ENCODE data around the gene ASH1L.
A peak's percentile ranks its signal among the peaks of the same experiment; 100 is the strongest.

Gene ASH1L

GRCh38 chr1:155319536-155319935, 243.1 kb downstream of the ASH1L start:
- Histone ChIP-seq H3K4me3 (ENCODE audit: low read depth, low read length) (no peak overlapping the region), H3K36me3 (replicated peaks) (peaks cover 34% of the 10 kb centered on the region), H3K27ac (no peak overlapping the region), H3K27me3 (replicated peaks) (no peaks in the 10 kb centered on the region)
- no peak for DNase-seq
- in situ Hi-C loops (cut with HindIII; ENCODE audit: low pct_ligation_motif_present, low sequenced_read_pairs), result no loop called here
- TF ChIP-seq CTCF (IDR thresholded peaks at IDR 0.05; ENCODE audit: low read depth, low read length, missing control alignments), result no peak

GRCh38 chr1:155318082-155318481, 244.5 kb downstream of the ASH1L start:
- no peak for DNase-seq
- no peak for TF ChIP-seq CTCF (IDR thresholded peaks at IDR 0.05; ENCODE audit: low read depth, low read length, missing control alignments)
- H3K27me3 ChIP-seq (replicated peaks), result no peaks in the 10 kb centered on the region
- no peak overlapping the region for H3K27ac ChIP-seq
- in situ Hi-C loops (cut with HindIII; ENCODE audit: low pct_ligation_motif_present, low sequenced_read_pairs), result no loop called here
- H3K36me3 ChIP-seq (replicated peaks), result peaks cover 46% of the 10 kb centered on the region
- H3K4me3 ChIP-seq (ENCODE audit: low read depth, low read length), result no peak overlapping the region

- Histone ChIP-seq H3K36me3 (replicated peaks) (peaks cover 55% of the 10 kb centered on the region), H3K27me3 (replicated peaks) (no peaks in the 10 kb centered on the region), H3K4me3 (ENCODE audit: low read depth, low read length) (no peak overlapping the region), H3K27ac (no peak overlapping the region)
- no peak for TF ChIP-seq CTCF (IDR thresholded peaks at IDR 0.05; ENCODE audit: low read depth, low read length, missing control alignments)
- in situ Hi-C loops (cut with HindIII; ENCODE audit: low pct_ligation_motif_present, low sequenced_read_pairs), result no loop called here
- DNase-seq, result no peak
Observed at GRCh38 chr1:155316922-155317321, 245.7 kb downstream of the ASH1L start.

GRCh38 chr1:155313261-155313660, 249.3 kb downstream of the ASH1L start:
- TF ChIP-seq CTCF (IDR thresholded peaks at IDR 0.05; ENCODE audit: low read depth, low read length, missing control alignments), result no peak
- Histone ChIP-seq H3K27ac (no peak overlapping the region), H3K27me3 (replicated peaks) (no peaks in the 10 kb centered on the region), H3K36me3 (replicated peaks) (peaks cover 46% of the 10 kb centered on the region), H3K4me3 (ENCODE audit: low read depth, low read length) (no peak overlapping the region)
- in situ Hi-C loops (cut with HindIII; ENCODE audit: low pct_ligation_motif_present, low sequenced_read_pairs), result no loop called here
- no peak for DNase-seq

GRCh38 chr1:155309423-155310021, 253.1 kb downstream of the ASH1L start:
- in situ Hi-C loops (cut with HindIII; ENCODE audit: low pct_ligation_motif_present, low sequenced_read_pairs), result no loop called here
- Histone ChIP-seq H3K4me3 (ENCODE audit: low read depth, low read length) (peak overlapping the region; percentile 93), H3K27me3 (replicated peaks) (no peaks in the 10 kb centered on the region), H3K27ac (peak overlapping the region; percentile 91), H3K36me3 (replicated peaks) (peaks cover 26% of the 10 kb centered on the region)
- no peak for DNase-seq
- TF ChIP-seq CTCF (IDR thresholded peaks at IDR 0.05; ENCODE audit: low read depth, low read length, missing control alignments), result peak; percentile 18

All from brain microvascular endothelial cell (primary cell).